Loucy (cell line): ENCODE results near the gene TIGD3.

Experiments
- CTCF ChIP-seq: fragments of 200-600 bp; sonication (generic); conservative IDR thresholded peaks from 2 replicates; pipeline ENCODE4 v1.5.1; 2014; ENCODE audit warnings: mild to moderate bottlenecking, antibody characterized with exemption, low read length
- EZH2phosphoT487 ChIP-seq: fragments of 200-600 bp; IDR thresholded peaks from 2 replicates; pipeline ENCODE4 v1.6.1; 2018; ENCODE audit warnings: antibody characterized with exemption, mild to moderate bottlenecking, moderate library complexity, borderline replicate concordance

GRCh38 chr11:65317025-65317786 is 37.3 kb upstream of the TIGD3 start:
- TF ChIP-seq CTCF (no peak), EZH2phosphoT487 (no peak)
